Panc1 (cell line): ENCODE results near the gene TBC1D2B.

Source experiments
- POLR2AphosphoS5 ChIP-seq: IDR thresholded peaks from 2 replicates; pipeline ENCODE4 v1.6.1; 2012; ENCODE audit warnings: mild to moderate bottlenecking, low read depth, low read length, moderate library complexity
- SIN3A ChIP-seq: IDR thresholded peaks from 2 replicates; pipeline ENCODE4 v1.6.1; 2012; ENCODE audit warnings: low read depth, mild to moderate bottlenecking, low read length, moderate library complexity, borderline replicate concordance; ENCODE audit not compliant: insufficient read depth
- TF ChIP-seq, protein P1 (sequence below): fragments of 450-650 bp; IDR thresholded peaks from 2 replicates; pipeline ENCODE4 v1.5.1; 2017; ENCODE audit warnings: mild to moderate bottlenecking
- TF ChIP-seq, protein P2 (sequence below), 2 experiments: IDR thresholded peaks; 2 replicates each; pipeline ENCODE4 v1.6.1; 2011 to 2012; ENCODE audit warnings: low read depth in 2 of 2, control low read depth in 1 of 2, low read length in 1 of 2, mild to moderate bottlenecking in 1 of 2, moderate library complexity in 1 of 2; ENCODE audit not compliant: insufficient read depth in 1 of 2

DNA sequence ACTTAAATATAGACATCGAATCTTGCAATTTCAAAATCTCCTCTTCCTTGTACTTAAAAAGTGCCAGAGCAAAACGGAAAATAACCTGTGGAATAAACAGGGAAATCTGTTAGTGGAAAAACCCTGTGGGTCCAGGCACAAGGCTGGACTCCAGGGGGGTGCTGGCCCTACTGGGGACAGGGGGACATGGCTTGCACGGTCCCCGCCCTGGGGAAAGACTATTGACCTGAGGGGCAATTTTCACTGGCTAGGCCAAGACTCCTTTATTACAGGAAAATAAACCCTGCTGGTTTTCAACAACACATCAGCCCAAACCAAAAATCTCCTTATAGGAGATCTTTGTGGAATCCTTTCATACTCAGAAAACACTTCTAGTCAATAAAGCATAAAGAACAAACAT, 75.9 kb downstream of the TBC1D2B start:
- TF ChIP-seq, protein P1, sequence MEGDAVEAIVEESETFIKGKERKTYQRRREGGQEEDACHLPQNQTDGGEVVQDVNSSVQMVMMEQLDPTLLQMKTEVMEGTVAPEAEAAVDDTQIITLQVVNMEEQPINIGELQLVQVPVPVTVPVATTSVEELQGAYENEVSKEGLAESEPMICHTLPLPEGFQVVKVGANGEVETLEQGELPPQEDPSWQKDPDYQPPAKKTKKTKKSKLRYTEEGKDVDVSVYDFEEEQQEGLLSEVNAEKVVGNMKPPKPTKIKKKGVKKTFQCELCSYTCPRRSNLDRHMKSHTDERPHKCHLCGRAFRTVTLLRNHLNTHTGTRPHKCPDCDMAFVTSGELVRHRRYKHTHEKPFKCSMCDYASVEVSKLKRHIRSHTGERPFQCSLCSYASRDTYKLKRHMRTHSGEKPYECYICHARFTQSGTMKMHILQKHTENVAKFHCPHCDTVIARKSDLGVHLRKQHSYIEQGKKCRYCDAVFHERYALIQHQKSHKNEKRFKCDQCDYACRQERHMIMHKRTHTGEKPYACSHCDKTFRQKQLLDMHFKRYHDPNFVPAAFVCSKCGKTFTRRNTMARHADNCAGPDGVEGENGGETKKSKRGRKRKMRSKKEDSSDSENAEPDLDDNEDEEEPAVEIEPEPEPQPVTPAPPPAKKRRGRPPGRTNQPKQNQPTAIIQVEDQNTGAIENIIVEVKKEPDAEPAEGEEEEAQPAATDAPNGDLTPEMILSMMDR = no peak
- TF ChIP-seq POLR2AphosphoS5 (no peak), SIN3A (no peak)
- TF ChIP-seq, protein P2, sequence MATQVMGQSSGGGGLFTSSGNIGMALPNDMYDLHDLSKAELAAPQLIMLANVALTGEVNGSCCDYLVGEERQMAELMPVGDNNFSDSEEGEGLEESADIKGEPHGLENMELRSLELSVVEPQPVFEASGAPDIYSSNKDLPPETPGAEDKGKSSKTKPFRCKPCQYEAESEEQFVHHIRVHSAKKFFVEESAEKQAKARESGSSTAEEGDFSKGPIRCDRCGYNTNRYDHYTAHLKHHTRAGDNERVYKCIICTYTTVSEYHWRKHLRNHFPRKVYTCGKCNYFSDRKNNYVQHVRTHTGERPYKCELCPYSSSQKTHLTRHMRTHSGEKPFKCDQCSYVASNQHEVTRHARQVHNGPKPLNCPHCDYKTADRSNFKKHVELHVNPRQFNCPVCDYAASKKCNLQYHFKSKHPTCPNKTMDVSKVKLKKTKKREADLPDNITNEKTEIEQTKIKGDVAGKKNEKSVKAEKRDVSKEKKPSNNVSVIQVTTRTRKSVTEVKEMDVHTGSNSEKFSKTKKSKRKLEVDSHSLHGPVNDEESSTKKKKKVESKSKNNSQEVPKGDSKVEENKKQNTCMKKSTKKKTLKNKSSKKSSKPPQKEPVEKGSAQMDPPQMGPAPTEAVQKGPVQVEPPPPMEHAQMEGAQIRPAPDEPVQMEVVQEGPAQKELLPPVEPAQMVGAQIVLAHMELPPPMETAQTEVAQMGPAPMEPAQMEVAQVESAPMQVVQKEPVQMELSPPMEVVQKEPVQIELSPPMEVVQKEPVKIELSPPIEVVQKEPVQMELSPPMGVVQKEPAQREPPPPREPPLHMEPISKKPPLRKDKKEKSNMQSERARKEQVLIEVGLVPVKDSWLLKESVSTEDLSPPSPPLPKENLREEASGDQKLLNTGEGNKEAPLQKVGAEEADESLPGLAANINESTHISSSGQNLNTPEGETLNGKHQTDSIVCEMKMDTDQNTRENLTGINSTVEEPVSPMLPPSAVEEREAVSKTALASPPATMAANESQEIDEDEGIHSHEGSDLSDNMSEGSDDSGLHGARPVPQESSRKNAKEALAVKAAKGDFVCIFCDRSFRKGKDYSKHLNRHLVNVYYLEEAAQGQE (IDR thresholded peaks at IDR 0.05; ENCODE audit: insufficient read depth in 1 of 2, low read depth in 2 of 2, low read length in 1 of 2) = no peak
